ENCODE data around the gene PRRT4.

PRRT4 gene

GRCh38 chr7:128400566-128400965, 39.1 kb upstream of the PRRT4 start:
- Histone ChIP-seq H3K36me3 (ENCODE audit: insufficient read depth, insufficient read length, low read length) (peaks cover 73% of the 10 kb centered on the region), H3K4me1 (ENCODE audit: insufficient read depth, insufficient read length) (peaks cover 8% of the 10 kb centered on the region), H3K4me3 (ENCODE audit: insufficient read length, low read depth) (no peak overlapping the region), H3K9ac (ENCODE audit: insufficient read length, low read depth) (no peak overlapping the region), H3K27me3 (ENCODE audit: insufficient read depth, insufficient read length) (peaks cover 10% of the 10 kb centered on the region), H3K9me3 (ENCODE audit: insufficient read depth, low read length) (no peaks in the 10 kb centered on the region)
- no peak for DNase-seq (ENCODE audit: low read depth, low spot score)
- TF ChIP-seq ZNF274 (IDR thresholded peaks at IDR 0.05; ENCODE audit: low read depth, low read length) (no peak), YY1 (IDR thresholded peaks at IDR 0.05; ENCODE audit: insufficient read depth, insufficient read length) (no peak), SUZ12 (IDR thresholded peaks at IDR 0.05; ENCODE audit: extremely low read depth, insufficient read depth, insufficient read length) (no peak)

DNA sequence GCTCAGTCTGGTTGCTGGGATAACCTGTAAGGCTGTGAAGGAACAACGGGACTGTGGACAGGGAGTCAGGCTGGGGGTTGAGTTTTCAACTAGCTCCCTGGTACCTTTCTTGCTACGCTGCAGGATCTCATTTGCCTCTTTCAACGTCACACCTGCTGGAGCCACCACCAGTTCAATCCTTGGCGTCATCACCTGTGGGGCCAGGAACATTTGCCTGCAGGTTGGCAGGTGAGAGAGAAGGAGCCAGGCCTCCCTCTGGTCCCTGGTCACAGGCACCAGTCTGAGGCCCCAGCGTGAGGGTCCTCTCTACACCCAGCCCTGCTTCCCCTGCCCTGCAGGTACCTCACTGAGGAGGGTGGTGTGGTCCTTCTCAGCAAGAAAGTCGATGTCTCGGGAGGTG, 38.5 kb upstream of the PRRT4 start:
- H3K4me1 ChIP-seq (ENCODE audit: insufficient read depth, insufficient read length): peaks cover 6% of the 10 kb centered on the region
- DNase-seq (ENCODE audit: low read depth, low spot score): no peak
- H3K27me3 ChIP-seq (ENCODE audit: insufficient read depth, insufficient read length): peaks cover 4% of the 10 kb centered on the region
- no peaks in the 10 kb centered on the region for H3K9me3 ChIP-seq (ENCODE audit: insufficient read depth, low read length)
- no peak overlapping the region for H3K9ac ChIP-seq (ENCODE audit: insufficient read length, low read depth)
- no peak for TF ChIP-seq SUZ12 (IDR thresholded peaks at IDR 0.05; ENCODE audit: extremely low read depth, insufficient read depth, insufficient read length)
- no peak for TF ChIP-seq YY1 (IDR thresholded peaks at IDR 0.05; ENCODE audit: insufficient read depth, insufficient read length)
- no peak for TF ChIP-seq ZNF274 (IDR thresholded peaks at IDR 0.05; ENCODE audit: low read depth, low read length)
- H3K4me3 ChIP-seq (ENCODE audit: insufficient read length, low read depth): no peak overlapping the region
- peaks cover 79% of the 10 kb centered on the region for H3K36me3 ChIP-seq (ENCODE audit: insufficient read depth, insufficient read length, low read length)

GRCh38 chr7:128398841-128399135, 37.3 kb upstream of the PRRT4 start:
- no peak for DNase-seq (ENCODE audit: low read depth, low spot score)
- H3K27me3 ChIP-seq (ENCODE audit: insufficient read depth, insufficient read length): no peaks in the 10 kb centered on the region
- H3K9me3 ChIP-seq (ENCODE audit: insufficient read depth, low read length): no peaks in the 10 kb centered on the region
- H3K9ac ChIP-seq (ENCODE audit: insufficient read length, low read depth): no peak overlapping the region
- TF ChIP-seq YY1 (IDR thresholded peaks at IDR 0.05; ENCODE audit: insufficient read depth, insufficient read length) (no peak), ZNF274 (IDR thresholded peaks at IDR 0.05; ENCODE audit: low read depth, low read length) (no peak), SUZ12 (IDR thresholded peaks at IDR 0.05; ENCODE audit: extremely low read depth, insufficient read depth, insufficient read length) (no peak)
- H3K36me3 ChIP-seq (ENCODE audit: insufficient read depth, insufficient read length, low read length): peaks cover 86% of the 10 kb centered on the region
- H3K4me1 ChIP-seq (ENCODE audit: insufficient read depth, insufficient read length): peaks cover 3% of the 10 kb centered on the region
- no peak overlapping the region for H3K4me3 ChIP-seq (ENCODE audit: insufficient read length, low read depth)

GRCh38 chr7:128398016-128398840, 36.7 kb upstream of the PRRT4 start:
- no peak for DNase-seq (ENCODE audit: low read depth, low spot score)
- Histone ChIP-seq H3K27me3 (ENCODE audit: insufficient read depth, insufficient read length) (no peaks in the 10 kb centered on the region), H3K9ac (ENCODE audit: insufficient read length, low read depth) (no peak overlapping the region), H3K36me3 (ENCODE audit: insufficient read depth, insufficient read length, low read length) (peaks cover 83% of the 10 kb centered on the region), H3K9me3 (ENCODE audit: insufficient read depth, low read length) (no peaks in the 10 kb centered on the region), H3K4me1 (ENCODE audit: insufficient read depth, insufficient read length) (no peaks in the 10 kb centered on the region), H3K4me3 (ENCODE audit: insufficient read length, low read depth) (no peak overlapping the region)
- TF ChIP-seq YY1 (IDR thresholded peaks at IDR 0.05; ENCODE audit: insufficient read depth, insufficient read length): no peak

DNA sequence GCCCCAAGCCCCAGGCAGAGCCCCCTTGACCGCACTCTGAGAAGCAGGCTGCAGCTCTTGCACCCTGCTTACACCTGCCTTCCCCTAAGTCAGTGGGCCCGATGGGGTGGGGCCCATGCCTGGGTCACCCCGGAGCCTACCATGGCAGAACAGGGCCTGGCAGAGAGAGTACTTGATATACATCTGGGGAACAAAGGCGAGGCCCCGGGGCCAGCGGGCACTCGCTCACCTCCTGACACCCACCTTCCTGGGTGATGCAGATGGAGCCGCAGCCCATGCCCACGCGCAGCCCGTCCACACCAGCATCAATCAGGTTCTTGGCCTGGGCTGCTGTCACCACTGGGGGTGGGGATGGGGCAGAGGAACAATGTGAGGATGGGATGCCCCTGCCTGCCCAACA, 34.9 kb upstream of the PRRT4 start:
- no peak for DNase-seq (ENCODE audit: low read depth, low spot score)
- TF ChIP-seq YY1 (IDR thresholded peaks at IDR 0.05; ENCODE audit: insufficient read depth, insufficient read length) (no peak), ZNF274 (IDR thresholded peaks at IDR 0.05; ENCODE audit: low read depth, low read length) (no peak), SUZ12 (IDR thresholded peaks at IDR 0.05; ENCODE audit: extremely low read depth, insufficient read depth, insufficient read length) (no peak)
- H3K4me3 ChIP-seq (ENCODE audit: insufficient read length, low read depth): no peak overlapping the region
- no peak overlapping the region for H3K9ac ChIP-seq (ENCODE audit: insufficient read length, low read depth)
- peaks cover 84% of the 10 kb centered on the region for H3K36me3 ChIP-seq (ENCODE audit: insufficient read depth, insufficient read length, low read length)
- no peaks in the 10 kb centered on the region for H3K27me3 ChIP-seq (ENCODE audit: insufficient read depth, insufficient read length)
- H3K9me3 ChIP-seq (ENCODE audit: insufficient read depth, low read length): no peaks in the 10 kb centered on the region
- H3K4me1 ChIP-seq (ENCODE audit: insufficient read depth, insufficient read length): no peaks in the 10 kb centered on the region

GRCh38 chr7:128395748-128396147, 34.3 kb upstream of the PRRT4 start:
- Histone ChIP-seq H3K9me3 (ENCODE audit: insufficient read depth, low read length) (no peaks in the 10 kb centered on the region), H3K4me1 (ENCODE audit: insufficient read depth, insufficient read length) (no peaks in the 10 kb centered on the region), H3K36me3 (ENCODE audit: insufficient read depth, insufficient read length, low read length) (peaks cover 81% of the 10 kb centered on the region), H3K9ac (ENCODE audit: insufficient read length, low read depth) (no peak overlapping the region), H3K4me3 (ENCODE audit: insufficient read length, low read depth) (no peak overlapping the region), H3K27me3 (ENCODE audit: insufficient read depth, insufficient read length) (no peaks in the 10 kb centered on the region)
- DNase-seq (ENCODE audit: low read depth, low spot score): no peak
- TF ChIP-seq ZNF274 (IDR thresholded peaks at IDR 0.05; ENCODE audit: low read depth, low read length): no peak
- TF ChIP-seq SUZ12 (IDR thresholded peaks at IDR 0.05; ENCODE audit: extremely low read depth, insufficient read depth, insufficient read length): no peak
- no peak for TF ChIP-seq YY1 (IDR thresholded peaks at IDR 0.05; ENCODE audit: insufficient read depth, insufficient read length)

GRCh38 chr7:128394904-128395496, 33.5 kb upstream of the PRRT4 start:
- H3K27me3 ChIP-seq (ENCODE audit: insufficient read depth, insufficient read length): no peaks in the 10 kb centered on the region
- H3K4me3 ChIP-seq (ENCODE audit: insufficient read length, low read depth): no peak overlapping the region
- H3K9me3 ChIP-seq (ENCODE audit: insufficient read depth, low read length): no peaks in the 10 kb centered on the region
- no peak for TF ChIP-seq SUZ12 (IDR thresholded peaks at IDR 0.05; ENCODE audit: extremely low read depth, insufficient read depth, insufficient read length)
- no peak for TF ChIP-seq ZNF274 (IDR thresholded peaks at IDR 0.05; ENCODE audit: low read depth, low read length)
- no peak for TF ChIP-seq YY1 (IDR thresholded peaks at IDR 0.05; ENCODE audit: insufficient read depth, insufficient read length)
- no peak for DNase-seq (ENCODE audit: low read depth, low spot score)
- peaks cover under 1% of the 10 kb centered on the region for H3K4me1 ChIP-seq (ENCODE audit: insufficient read depth, insufficient read length)
- H3K9ac ChIP-seq (ENCODE audit: insufficient read length, low read depth): no peak overlapping the region
- peaks cover 73% of the 10 kb centered on the region for H3K36me3 ChIP-seq (ENCODE audit: insufficient read depth, insufficient read length, low read length)

Data from NT2/D1 (cell line).